Right lobe of liver (tissue), 4 donors: Measurements from ENCODE around the gene BTBD1.

ENCODE experiments used
- CTCF ChIP-seq, 4 donors: fragments of 200-600 bp in 3 of 4; fragments of 450-650 bp in 1 of 4; IDR thresholded peaks; one replicate each; pipeline versions ENCODE4 v1.5.1 to v1.8.0; 2016 to 2022; ENCODE audit warnings: antibody characterized with exemption in 4 of 4, mild to moderate bottlenecking in 2 of 4
- POLR2A ChIP-seq: fragments of 450-650 bp; IDR thresholded peaks from one replicate; pipeline ENCODE4 v1.6.1; 2017; ENCODE audit warnings: antibody characterized with exemption, mild to moderate bottlenecking
- donor health status: DM: no; HTN: no; CAD: no.
- donor health status: DM: no; HTN: no; CAD: no.
- donor health status: DM: no; HTN: yes; CAD: no.

GRCh38 chr15:82995938-82996337 is 71.1 kb downstream of the BTBD1 start:
- TF ChIP-seq POLR2A, result no peak
- TF ChIP-seq CTCF (IDR thresholded peaks at IDR 0.05), result no peak
